ENCODE results near the gene KIF25. TPM values are rescaled to one million over a fixed set of nuclear protein-coding genes. Genes with fewer than 3 reads are reported as not detected.

The KIF25 gene
- total and polyA plus RNA-seq, 7 donors: 0.10 to 0.43 (median 0.20) TPM; not detected in 2

DNA sequence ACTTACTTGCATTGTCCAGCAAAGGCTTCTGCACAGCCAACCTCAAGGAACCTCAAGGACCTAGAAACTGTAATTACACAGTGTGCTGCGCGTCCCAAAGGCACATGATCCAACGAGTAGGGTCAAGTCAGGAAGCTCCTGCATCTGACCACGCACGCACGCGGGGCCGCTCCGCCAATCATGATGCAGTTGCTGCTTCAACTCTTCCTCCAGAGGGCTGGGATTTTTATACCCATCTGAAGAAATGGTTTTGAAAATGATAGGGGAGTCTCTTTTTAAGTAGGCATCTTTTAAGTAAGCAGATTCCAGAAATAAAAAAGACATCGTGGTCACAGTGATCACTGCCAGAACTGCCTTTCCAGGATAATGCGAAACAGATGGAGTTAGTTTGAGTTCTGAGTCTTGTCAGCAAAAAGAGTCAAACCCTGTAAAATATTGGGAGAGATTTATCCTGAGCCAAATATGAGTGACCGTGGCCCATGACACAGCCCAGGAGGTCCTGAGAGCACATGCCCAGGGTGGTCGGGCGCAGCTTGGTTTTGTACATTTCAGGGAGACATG is 34.0 kb downstream of the KIF25 start:
- 29 to 40% (median 34%) methylated on average over 14 of the region's 14 CpGs for WGBS, 3 donors
- Histone ChIP-seq H3K4me3 (no peak overlapping the region), H3K9me3 (no peaks in the 10 kb centered on the region), H3K27ac (peak overlapping the region; percentile 67), H3K27me3 (ENCODE audit: insufficient read depth in 3 of 3, low read length in 2 of 3) (peaks cover 0 to 11% (median 0%) of the 10 kb centered on the region in 3 donors), H3K36me3 (ENCODE audit: insufficient read depth in 1 of 2, low read depth in 1 of 2) (no peaks in the 10 kb centered on the region), H3K4me1 (peaks cover 9% of the 10 kb centered on the region)
- TF ChIP-seq, protein P1, sequence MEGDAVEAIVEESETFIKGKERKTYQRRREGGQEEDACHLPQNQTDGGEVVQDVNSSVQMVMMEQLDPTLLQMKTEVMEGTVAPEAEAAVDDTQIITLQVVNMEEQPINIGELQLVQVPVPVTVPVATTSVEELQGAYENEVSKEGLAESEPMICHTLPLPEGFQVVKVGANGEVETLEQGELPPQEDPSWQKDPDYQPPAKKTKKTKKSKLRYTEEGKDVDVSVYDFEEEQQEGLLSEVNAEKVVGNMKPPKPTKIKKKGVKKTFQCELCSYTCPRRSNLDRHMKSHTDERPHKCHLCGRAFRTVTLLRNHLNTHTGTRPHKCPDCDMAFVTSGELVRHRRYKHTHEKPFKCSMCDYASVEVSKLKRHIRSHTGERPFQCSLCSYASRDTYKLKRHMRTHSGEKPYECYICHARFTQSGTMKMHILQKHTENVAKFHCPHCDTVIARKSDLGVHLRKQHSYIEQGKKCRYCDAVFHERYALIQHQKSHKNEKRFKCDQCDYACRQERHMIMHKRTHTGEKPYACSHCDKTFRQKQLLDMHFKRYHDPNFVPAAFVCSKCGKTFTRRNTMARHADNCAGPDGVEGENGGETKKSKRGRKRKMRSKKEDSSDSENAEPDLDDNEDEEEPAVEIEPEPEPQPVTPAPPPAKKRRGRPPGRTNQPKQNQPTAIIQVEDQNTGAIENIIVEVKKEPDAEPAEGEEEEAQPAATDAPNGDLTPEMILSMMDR (IDR thresholded peaks at IDR 0.05): no peak
- intact Hi-C loops (cut with DNase I): no loop called here
- peak in 2 of 4 donors; percentile 26 to 38 for ATAC-seq
- no peak for DNase-seq

DNA sequence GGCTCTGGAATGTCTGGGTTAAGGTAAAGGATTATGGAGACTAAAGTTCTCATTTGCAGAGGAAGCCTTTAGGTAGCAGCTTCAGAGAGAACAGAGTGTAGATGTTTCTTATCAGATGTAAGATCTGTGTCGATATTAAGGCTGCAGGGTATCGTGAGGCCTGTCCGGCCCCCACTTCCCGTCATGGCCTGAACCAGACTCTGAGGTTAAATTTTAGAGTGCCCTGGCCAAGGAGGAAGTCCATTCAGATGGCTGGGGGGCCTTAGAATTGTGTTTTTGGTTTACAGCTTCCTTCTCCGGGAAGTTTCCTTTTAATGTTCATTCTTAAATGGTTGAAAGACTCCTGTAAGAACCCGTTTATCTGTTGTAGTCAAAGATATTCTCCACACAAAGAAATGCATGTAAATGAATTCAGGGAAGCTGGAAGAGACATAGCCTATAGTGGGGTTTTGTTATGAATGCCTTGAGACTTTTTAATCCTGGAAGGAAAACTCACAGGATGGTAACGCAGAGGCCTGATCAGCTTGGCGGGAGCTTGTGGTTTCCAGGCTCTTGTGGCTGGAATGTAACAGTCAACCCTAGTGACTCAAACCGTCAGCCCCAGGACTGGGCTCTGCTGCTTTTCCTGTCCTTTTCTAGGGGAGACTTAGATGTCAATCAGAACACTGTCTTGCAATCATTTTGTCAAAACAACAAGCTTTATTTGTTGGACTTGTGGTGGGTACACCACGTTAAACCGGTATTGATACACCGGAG is 34.7 kb downstream of the KIF25 start:
- intact Hi-C loops (cut with DNase I): no loop called here

DNA sequence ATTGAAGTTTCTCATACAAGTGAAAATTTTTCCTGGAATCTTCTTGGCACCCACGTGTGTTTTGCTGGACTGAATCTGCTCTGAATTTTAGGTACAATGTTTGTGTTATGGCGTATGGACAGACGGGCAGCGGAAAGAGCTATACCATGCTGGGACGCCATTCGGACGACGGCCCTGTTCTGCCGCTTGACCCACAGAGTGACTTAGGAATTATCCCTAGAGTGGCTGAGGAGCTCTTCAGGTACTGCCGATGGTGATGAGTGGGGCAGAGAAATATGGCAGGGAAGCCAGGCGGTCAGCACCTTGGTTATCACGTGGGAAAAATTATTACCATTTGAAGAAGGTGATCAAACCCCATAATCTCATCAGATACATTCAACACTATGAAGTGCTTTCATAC is 36.3 kb downstream of the KIF25 start:
- 95 to 97% (median 96%) methylated on average over 12 of the region's 12 CpGs for WGBS, 3 donors
- H3K4me1 ChIP-seq: peaks cover 11% of the 10 kb centered on the region
- TF ChIP-seq, protein P1 (IDR thresholded peaks at IDR 0.05): no peak

More for the DNA sequence above, 34.7 kb downstream of the KIF25 start:
- ATAC-seq: peak in 1 of 4 donors; percentile 28
- H3K4me3 ChIP-seq: no peak overlapping the region
- H3K36me3 ChIP-seq (ENCODE audit: insufficient read depth in 1 of 2, low read depth in 1 of 2): no peaks in the 10 kb centered on the region
- TF ChIP-seq, protein P1 (IDR thresholded peaks at IDR 0.05): peak; percentile 12
- H3K27ac ChIP-seq: peak overlapping the region; percentile 67
- peaks cover 11% of the 10 kb centered on the region for H3K4me1 ChIP-seq
- 59 to 62% (median 61%) methylated on average over 12 of the region's 12 CpGs for WGBS, 3 donors
- DNase-seq: no peak
- H3K27me3 ChIP-seq (ENCODE audit: insufficient read depth in 3 of 3, low read length in 2 of 3): peaks cover 0 to 17% (median 0%) of the 10 kb centered on the region in 3 donors
- no peaks in the 10 kb centered on the region for H3K9me3 ChIP-seq

DNA sequence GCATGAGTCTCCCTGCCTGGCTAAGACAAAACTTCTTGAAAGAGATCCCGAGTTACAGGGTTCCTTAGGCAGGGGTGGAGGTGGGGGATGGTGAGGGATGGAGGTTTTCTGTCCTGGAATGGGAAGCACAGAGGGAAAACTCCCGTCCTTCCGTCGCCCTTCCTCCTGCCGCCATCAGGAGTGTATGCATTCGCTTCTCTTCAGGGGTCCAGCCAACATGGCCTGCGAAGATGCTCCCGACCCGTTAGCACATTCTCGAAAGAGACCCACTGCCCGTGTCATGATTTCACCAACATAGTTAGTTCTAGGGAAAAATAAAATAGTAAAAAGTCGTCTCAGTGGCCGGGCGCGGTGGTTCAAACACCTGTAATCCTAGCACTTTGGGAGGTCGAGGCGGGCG is 37.1 kb downstream of the KIF25 start:
- Histone ChIP-seq H3K27me3 (ENCODE audit: insufficient read depth in 3 of 3, low read length in 2 of 3) (peaks cover 0 to 37% (median 0%) of the 10 kb centered on the region in 3 donors), H3K4me1 (peaks cover 11% of the 10 kb centered on the region), H3K9me3 (peaks cover 5% of the 10 kb centered on the region), H3K4me3 (no peak overlapping the region), H3K27ac (peak overlapping the region; percentile 58), H3K36me3 (ENCODE audit: insufficient read depth in 1 of 2, low read depth in 1 of 2) (no peaks in the 10 kb centered on the region)
- intact Hi-C loops (cut with DNase I): no loop called here
- DNase-seq (no peak), ATAC-seq (no peak)
- TF ChIP-seq, protein P1 (IDR thresholded peaks at IDR 0.05): no peak
- WGBS, 3 donors: 85 to 91% (median 89%) methylated on average over 18 of the region's 18 CpGs

More for the DNA sequence above, 36.3 kb downstream of the KIF25 start:
- Histone ChIP-seq H3K9me3 (no peaks in the 10 kb centered on the region), H3K27ac (peak overlapping the region; percentile 58), H3K36me3 (ENCODE audit: insufficient read depth in 1 of 2, low read depth in 1 of 2) (no peaks in the 10 kb centered on the region), H3K4me3 (no peak overlapping the region), H3K27me3 (ENCODE audit: insufficient read depth in 3 of 3, low read length in 2 of 3) (peaks cover 0 to 31% (median 0%) of the 10 kb centered on the region in 3 donors)
- intact Hi-C loops (cut with DNase I): no loop called here
- DNase-seq: no peak
- no peak for ATAC-seq
